ENCODE measurements around the gene SDHB. TPM values are rescaled to one million over a fixed set of nuclear protein-coding genes. Genes with fewer than 3 reads are reported as not detected.

Gene SDHB
- total RNA-seq, 1 donor from 2014 or later: 44.9 TPM

DNA sequence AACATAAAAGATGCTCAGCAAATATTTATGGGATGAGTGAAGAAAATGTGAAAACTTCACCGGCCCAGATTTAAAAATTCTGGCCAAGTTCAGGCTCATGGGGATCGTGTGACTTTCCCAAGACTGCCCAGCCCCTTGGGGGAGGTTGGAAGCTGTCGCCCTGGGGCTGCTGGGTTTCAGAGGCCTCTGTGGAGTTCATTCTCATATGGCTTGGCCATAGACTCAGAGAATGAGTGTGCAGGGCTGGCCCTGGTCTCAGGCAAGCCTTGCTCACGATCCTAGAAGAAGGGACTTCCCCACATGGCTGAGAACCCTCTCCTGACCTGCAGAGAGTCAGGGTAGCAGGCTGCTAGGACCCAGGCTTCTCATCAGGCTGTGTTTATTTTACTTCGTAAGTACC is 40.8 kb upstream of the SDHB start:
- no peaks in the 10 kb centered on the region for H3K9me3 Mint-ChIP-seq (ENCODE audit: unreplicated experiment)
- H3K27me3 Mint-ChIP-seq (ENCODE audit: unreplicated experiment): peaks cover 1% of the 10 kb centered on the region
- peaks cover 2% of the 10 kb centered on the region for H3K4me1 Mint-ChIP-seq (ENCODE audit: unreplicated experiment)
- H3K36me3 Mint-ChIP-seq (ENCODE audit: low read depth, unreplicated experiment): peaks cover 4% of the 10 kb centered on the region
- no peak overlapping the region for H3K27ac Mint-ChIP-seq (ENCODE audit: unreplicated experiment)
- no peak for TF ChIP-seq CTCF (IDR thresholded peaks at IDR 0.05; ENCODE audit: unreplicated experiment)
- no peak overlapping the region for H3K4me3 Mint-ChIP-seq (ENCODE audit: unreplicated experiment)
- no peak for DNase-seq (ENCODE audit: low spot score)

GRCh38 chr1:17093822-17094393 is 40.1 kb upstream of the SDHB start:
- no peak for DNase-seq (ENCODE audit: low spot score)
- no peak overlapping the region for H3K27ac Mint-ChIP-seq (ENCODE audit: unreplicated experiment)
- peaks cover 1% of the 10 kb centered on the region for H3K27me3 Mint-ChIP-seq (ENCODE audit: unreplicated experiment)
- H3K36me3 Mint-ChIP-seq (ENCODE audit: low read depth, unreplicated experiment): peaks cover 4% of the 10 kb centered on the region
- no peak for TF ChIP-seq CTCF (IDR thresholded peaks at IDR 0.05; ENCODE audit: unreplicated experiment)
- H3K4me1 Mint-ChIP-seq (ENCODE audit: unreplicated experiment): peaks cover 2% of the 10 kb centered on the region
- no peaks in the 10 kb centered on the region for H3K9me3 Mint-ChIP-seq (ENCODE audit: unreplicated experiment)
- H3K4me3 Mint-ChIP-seq (ENCODE audit: unreplicated experiment): no peak overlapping the region

DNA sequence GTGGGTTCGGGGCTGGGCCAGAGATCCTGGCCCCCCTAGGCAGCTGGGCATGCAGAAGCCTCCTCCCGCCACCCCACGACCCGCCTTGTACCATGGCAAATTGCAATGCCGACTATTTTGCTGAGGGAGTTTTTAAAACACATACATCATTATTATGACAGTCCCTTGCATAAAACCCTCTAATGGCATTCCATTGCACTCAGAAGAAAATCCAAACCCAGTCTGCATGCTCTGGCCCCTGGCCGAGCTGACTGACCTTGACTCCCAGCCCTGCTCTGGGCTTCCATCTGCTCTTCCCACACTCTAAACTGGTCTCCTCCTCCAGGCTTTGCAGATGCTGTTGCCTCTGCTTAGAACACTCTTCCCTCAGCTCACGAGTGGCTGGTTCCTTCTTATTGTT is 37.4 kb upstream of the SDHB start:
- DNase-seq (ENCODE audit: low spot score): no peak
- H3K4me1 Mint-ChIP-seq (ENCODE audit: unreplicated experiment): no peaks in the 10 kb centered on the region
- H3K9me3 Mint-ChIP-seq (ENCODE audit: unreplicated experiment): no peaks in the 10 kb centered on the region
- H3K27me3 Mint-ChIP-seq (ENCODE audit: unreplicated experiment): peaks cover 1% of the 10 kb centered on the region
- H3K27ac Mint-ChIP-seq (ENCODE audit: unreplicated experiment): no peak overlapping the region
- H3K36me3 Mint-ChIP-seq (ENCODE audit: low read depth, unreplicated experiment): peaks cover 4% of the 10 kb centered on the region
- H3K4me3 Mint-ChIP-seq (ENCODE audit: unreplicated experiment): no peak overlapping the region
- TF ChIP-seq CTCF (IDR thresholded peaks at IDR 0.05; ENCODE audit: unreplicated experiment): no peak

DNA sequence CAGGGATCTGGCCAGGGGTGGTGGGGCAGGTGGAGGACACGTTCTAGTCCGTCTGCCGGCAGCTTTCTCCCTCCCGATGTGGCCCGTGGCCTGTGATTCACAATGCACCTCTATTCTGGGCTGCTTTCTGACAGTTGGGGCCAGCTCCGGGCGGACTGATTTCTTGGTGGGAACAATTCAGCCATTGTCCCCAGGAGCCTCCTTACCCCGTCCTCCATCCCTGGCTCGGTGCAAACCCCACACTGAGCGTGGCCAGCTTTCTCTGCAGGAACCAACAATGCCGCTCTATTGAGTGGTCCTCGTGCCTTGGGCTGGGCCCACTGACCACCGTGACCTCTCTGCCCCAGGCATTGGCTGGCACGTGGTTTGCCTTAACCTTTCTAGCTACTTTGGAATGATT is 35.7 kb upstream of the SDHB start:
- Mint-ChIP-seq H3K36me3 (ENCODE audit: low read depth, unreplicated experiment) (peaks cover 4% of the 10 kb centered on the region), H3K27me3 (ENCODE audit: unreplicated experiment) (peaks cover 1% of the 10 kb centered on the region), H3K9me3 (ENCODE audit: unreplicated experiment) (no peaks in the 10 kb centered on the region), H3K27ac (ENCODE audit: unreplicated experiment) (no peak overlapping the region), H3K4me3 (ENCODE audit: unreplicated experiment) (no peak overlapping the region), H3K4me1 (ENCODE audit: unreplicated experiment) (no peaks in the 10 kb centered on the region)
- no peak for DNase-seq (ENCODE audit: low spot score)
- TF ChIP-seq CTCF (IDR thresholded peaks at IDR 0.05; ENCODE audit: unreplicated experiment): no peak

- no peak for TF ChIP-seq CTCF (IDR thresholded peaks at IDR 0.05; ENCODE audit: unreplicated experiment)
These were observed 32.9 kb upstream of the SDHB start for GRCh38 chr1:17086751-17087150.

More at GRCh38 chr1:17086751-17087150, 32.9 kb upstream of the SDHB start:
- H3K4me1 Mint-ChIP-seq (ENCODE audit: unreplicated experiment): no peaks in the 10 kb centered on the region
- no peak for DNase-seq (ENCODE audit: low spot score)
- H3K27me3 Mint-ChIP-seq (ENCODE audit: unreplicated experiment): peaks cover 1% of the 10 kb centered on the region
- H3K9me3 Mint-ChIP-seq (ENCODE audit: unreplicated experiment): no peaks in the 10 kb centered on the region
- H3K27ac Mint-ChIP-seq (ENCODE audit: unreplicated experiment): no peak overlapping the region
- no peak overlapping the region for H3K4me3 Mint-ChIP-seq (ENCODE audit: unreplicated experiment)
- H3K36me3 Mint-ChIP-seq (ENCODE audit: low read depth, unreplicated experiment): peaks cover 4% of the 10 kb centered on the region
